Testis (tissue), 2 donors: ENCODE results near the gene CCNF.

Experiments
- POLR2A ChIP-seq: fragments of 450-650 bp; IDR thresholded peaks from one replicate; pipeline ENCODE4 v1.6.1; 2017; ENCODE audit warnings: antibody characterized with exemption, mild to moderate bottlenecking, moderate library complexity
- TF ChIP-seq, protein P1 (sequence below), 3 experiments: fragments of 450-650 bp in 2 of 3; fragments of 200-600 bp in 1 of 3; sonication (generic) in 1 of 3; IDR thresholded peaks; one replicate each; pipeline ENCODE4 v1.5.1; 2016 to 2019; ENCODE audit warnings: antibody characterized with exemption in 3 of 3, mild to moderate bottlenecking in 2 of 3, moderate library complexity in 1 of 3

- TF ChIP-seq, protein P1, sequence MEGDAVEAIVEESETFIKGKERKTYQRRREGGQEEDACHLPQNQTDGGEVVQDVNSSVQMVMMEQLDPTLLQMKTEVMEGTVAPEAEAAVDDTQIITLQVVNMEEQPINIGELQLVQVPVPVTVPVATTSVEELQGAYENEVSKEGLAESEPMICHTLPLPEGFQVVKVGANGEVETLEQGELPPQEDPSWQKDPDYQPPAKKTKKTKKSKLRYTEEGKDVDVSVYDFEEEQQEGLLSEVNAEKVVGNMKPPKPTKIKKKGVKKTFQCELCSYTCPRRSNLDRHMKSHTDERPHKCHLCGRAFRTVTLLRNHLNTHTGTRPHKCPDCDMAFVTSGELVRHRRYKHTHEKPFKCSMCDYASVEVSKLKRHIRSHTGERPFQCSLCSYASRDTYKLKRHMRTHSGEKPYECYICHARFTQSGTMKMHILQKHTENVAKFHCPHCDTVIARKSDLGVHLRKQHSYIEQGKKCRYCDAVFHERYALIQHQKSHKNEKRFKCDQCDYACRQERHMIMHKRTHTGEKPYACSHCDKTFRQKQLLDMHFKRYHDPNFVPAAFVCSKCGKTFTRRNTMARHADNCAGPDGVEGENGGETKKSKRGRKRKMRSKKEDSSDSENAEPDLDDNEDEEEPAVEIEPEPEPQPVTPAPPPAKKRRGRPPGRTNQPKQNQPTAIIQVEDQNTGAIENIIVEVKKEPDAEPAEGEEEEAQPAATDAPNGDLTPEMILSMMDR (IDR thresholded peaks at IDR 0.05) = no peak
- no peak for TF ChIP-seq POLR2A
Measured at GRCh38 chr16:2476741-2477140, 47.5 kb downstream of the CCNF start.
